GM06990 (cell line): ENCODE results near the gene COX6B2.

Experiments used
- DNase-seq: peaks from one replicate; pipeline ENCODE4 v3.0.0-alpha.2; 2011; ENCODE audit not compliant: insufficient read length; ENCODE audit errors: extremely low read depth
- H3K27me3 ChIP-seq: replicated peaks from 2 replicates; pipeline ENCODE4 v1.6.0; 2011; ENCODE audit warnings: low read length; ENCODE audit not compliant: control insufficient read depth, insufficient read depth
- H3K36me3 ChIP-seq: 2 replicates; pipeline ENCODE4 v1.5.1; 2011; ENCODE audit warnings: low read length; ENCODE audit not compliant: control insufficient read depth, insufficient read depth
- H3K4me3 ChIP-seq: replicated peaks from 2 replicates; pipeline ENCODE4 v1.5.1; 2011; ENCODE audit warnings: low read depth, mild to moderate bottlenecking, control low read depth, low read length
- TF ChIP-seq, protein P1 (sequence below): IDR thresholded peaks from 2 replicates; pipeline ENCODE4 v1.5.1; 2011; ENCODE audit warnings: low read length, control low read depth, mild to moderate bottlenecking, inconsistent platforms; ENCODE audit not compliant: insufficient read depth, poor library complexity, severe bottlenecking

COX6B2 gene

GRCh38 chr19:55392820-55393761, 38.6 kb upstream of the COX6B2 start:
- no peak for DNase-seq
- Histone ChIP-seq H3K4me3 (no peak overlapping the region), H3K36me3 (peaks cover 26% of the 10 kb centered on the region), H3K27me3 (no peaks in the 10 kb centered on the region)
- TF ChIP-seq, protein P1, sequence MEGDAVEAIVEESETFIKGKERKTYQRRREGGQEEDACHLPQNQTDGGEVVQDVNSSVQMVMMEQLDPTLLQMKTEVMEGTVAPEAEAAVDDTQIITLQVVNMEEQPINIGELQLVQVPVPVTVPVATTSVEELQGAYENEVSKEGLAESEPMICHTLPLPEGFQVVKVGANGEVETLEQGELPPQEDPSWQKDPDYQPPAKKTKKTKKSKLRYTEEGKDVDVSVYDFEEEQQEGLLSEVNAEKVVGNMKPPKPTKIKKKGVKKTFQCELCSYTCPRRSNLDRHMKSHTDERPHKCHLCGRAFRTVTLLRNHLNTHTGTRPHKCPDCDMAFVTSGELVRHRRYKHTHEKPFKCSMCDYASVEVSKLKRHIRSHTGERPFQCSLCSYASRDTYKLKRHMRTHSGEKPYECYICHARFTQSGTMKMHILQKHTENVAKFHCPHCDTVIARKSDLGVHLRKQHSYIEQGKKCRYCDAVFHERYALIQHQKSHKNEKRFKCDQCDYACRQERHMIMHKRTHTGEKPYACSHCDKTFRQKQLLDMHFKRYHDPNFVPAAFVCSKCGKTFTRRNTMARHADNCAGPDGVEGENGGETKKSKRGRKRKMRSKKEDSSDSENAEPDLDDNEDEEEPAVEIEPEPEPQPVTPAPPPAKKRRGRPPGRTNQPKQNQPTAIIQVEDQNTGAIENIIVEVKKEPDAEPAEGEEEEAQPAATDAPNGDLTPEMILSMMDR, result no peak

GRCh38 chr19:55391702-55392615, 37.4 kb upstream of the COX6B2 start:
- H3K27me3 ChIP-seq, result no peaks in the 10 kb centered on the region
- peaks cover 37% of the 10 kb centered on the region for H3K36me3 ChIP-seq
- TF ChIP-seq, protein P1, result no peak
- H3K4me3 ChIP-seq, result no peak overlapping the region
- no peak for DNase-seq

DNA sequence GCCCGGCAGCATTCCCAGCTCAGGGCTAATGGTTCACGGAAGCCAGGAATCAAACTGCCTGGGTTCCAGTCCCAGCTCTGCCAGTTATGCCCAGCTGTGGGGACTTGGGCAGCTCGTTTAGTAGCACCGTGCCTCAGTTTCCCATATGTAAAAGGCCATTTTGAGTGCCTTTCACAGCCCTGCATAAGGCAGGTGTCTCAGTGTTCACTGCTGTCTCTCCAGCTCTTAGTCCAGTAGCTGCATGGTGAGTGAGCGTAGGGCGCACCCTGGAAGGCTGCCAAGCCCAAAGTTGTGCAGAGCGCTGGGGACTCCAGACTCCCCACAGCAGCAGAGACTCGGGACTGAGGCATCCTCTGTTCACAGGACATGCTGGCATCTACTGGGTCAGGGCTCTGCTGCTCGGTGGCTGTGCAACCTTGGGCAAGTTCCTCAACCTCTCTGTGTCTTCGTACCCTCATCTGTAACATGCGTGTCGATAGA, 36.7 kb upstream of the COX6B2 start:
- Histone ChIP-seq H3K36me3 (peaks cover 40% of the 10 kb centered on the region), H3K27me3 (no peaks in the 10 kb centered on the region), H3K4me3 (no peak overlapping the region)
- TF ChIP-seq, protein P1, result no peak
- DNase-seq, result no peak

GRCh38 chr19:55390461-55390880, 36.0 kb upstream of the COX6B2 start:
- TF ChIP-seq, protein P1, result no peak
- Histone ChIP-seq H3K27me3 (no peaks in the 10 kb centered on the region), H3K36me3 (peaks cover 40% of the 10 kb centered on the region), H3K4me3 (no peak overlapping the region)
- DNase-seq, result no peak

DNA sequence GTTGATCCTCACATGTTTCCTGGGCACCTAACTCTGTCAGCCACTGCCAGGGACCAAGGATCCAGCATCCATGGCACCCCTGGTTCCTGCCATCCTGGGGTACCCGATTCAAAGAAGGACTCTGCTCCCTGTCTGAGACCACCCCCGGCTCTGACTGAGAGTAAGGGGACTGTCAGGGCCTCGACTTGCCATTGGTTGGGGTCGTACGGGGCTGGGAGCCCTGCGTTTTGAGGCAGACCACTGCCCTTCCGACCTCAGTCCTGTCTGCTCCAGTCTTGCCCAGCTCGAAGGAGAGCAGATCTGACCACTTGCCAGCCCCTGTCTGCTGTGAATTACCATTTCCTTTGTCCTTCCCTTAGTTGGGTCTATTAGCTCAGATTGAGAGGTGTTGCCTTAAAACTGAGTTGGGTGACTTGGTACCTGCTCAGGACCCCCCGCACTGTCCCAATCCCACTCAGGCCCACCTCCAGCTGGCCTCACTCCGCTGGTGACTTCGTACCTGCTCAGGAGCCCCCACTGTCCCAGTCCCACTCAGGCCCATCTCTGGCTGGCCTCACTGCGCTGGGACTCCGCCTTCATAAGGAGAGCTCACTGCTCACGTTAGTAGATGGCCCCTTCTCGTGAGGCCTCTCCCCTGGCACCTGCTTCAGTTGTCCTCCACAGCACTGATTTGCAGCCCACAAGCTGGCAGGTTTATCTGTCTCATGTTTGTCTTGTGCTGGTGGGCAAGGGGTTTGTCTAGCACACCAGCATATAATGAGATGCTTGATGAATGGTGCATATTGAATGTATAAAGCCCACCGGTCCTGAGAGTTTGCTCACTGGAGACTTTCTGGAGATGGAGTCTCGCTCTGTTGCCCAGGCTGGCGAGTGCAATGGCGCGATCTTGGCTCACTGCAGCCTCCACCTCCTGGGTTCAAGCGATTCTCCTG, 35.1 kb upstream of the COX6B2 start:
- no peaks in the 10 kb centered on the region for H3K27me3 ChIP-seq
- TF ChIP-seq, protein P1, result no peak
- no peak for DNase-seq
- H3K36me3 ChIP-seq, result peaks cover 40% of the 10 kb centered on the region
- H3K4me3 ChIP-seq, result no peak overlapping the region
